Hindlimb muscle (tissue), 1 donor: ENCODE results near the gene REC8. TPM values are rescaled to one million over a fixed set of nuclear protein-coding genes. Genes with fewer than 3 reads are reported as not detected.
A peak's percentile ranks its signal among the peaks of the same experiment; 100 is the strongest.

Source experiments
- DNase-seq: peaks from one replicate; pipeline ENCODE4 v3.0.0-alpha.2; 2013
- polyA plus RNA-seq: library from polyadenylated mRNA; unstranded; fragments of 120-200 nt; gene quantifications from one replicate; pipeline ENCODE4 v1.2.1, GENCODE V29; 2013; ENCODE audit not compliant: insufficient read length

The REC8 gene
- polyA plus RNA-seq, 1 donor: 14.5 TPM

GRCh38 chr14:24138396-24139271 lies 33.2 kb upstream of the REC8 start:
- no peak for DNase-seq

GRCh38 chr14:24139272-24139934 lies 32.5 kb upstream of the REC8 start:
- DNase-seq: no peak

DNA sequence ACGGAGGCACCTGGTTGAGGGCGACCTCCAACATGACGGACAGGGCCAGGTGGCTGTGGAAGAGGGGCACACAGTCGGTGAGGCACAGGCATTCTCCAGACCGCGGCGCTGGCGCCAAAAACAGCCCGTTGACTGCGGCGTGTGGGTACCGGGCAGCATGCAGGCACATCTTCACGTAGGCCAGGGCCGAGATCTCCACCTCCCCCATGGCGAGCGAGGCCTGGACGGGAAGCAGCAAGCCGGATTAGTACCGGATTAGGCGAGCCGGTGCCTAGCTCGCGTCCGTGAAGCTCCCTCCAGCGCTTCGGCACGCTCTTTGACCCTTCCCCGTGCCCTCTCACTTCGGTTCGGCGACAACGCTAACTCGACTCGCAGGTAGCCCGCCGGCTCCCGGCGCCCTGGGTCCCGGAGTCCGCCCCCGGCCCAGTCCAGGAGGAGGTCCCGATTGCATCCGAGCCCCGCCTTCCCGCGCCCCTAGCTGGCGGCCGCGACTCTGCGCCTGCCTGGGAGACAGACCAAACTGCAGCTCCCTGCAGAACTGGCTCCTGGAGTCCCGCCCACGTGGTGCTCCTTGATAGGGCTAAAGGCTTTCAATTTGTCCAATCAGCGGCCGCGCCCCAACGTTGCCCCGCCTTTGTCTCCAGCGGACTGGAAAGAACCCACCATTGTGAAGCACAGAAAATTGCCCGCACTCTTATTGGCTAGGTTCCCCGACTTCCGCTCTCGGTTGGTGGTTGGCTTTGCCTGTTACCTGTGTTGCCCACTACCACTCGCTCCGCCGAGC lies 30.6 kb upstream of the REC8 start, which contains the start of gene EMC9:
Gene EMC9, minus strand, starts transcription at position 495 of the 784 bp plus-strand sequence. Its CDS starts 287 bp downstream, at position 208.
- peak; percentile 99 for DNase-seq

- DNase-seq: no peak
Measured at GRCh38 chr14:24143511-24143910, 28.4 kb upstream of the REC8 start.

GRCh38 chr14:24144451-24144850 lies 27.4 kb upstream of the REC8 start:
- no peak for DNase-seq

GRCh38 chr14:24145219-24145618 lies 26.7 kb upstream of the REC8 start:
- no peak for DNase-seq

DNA sequence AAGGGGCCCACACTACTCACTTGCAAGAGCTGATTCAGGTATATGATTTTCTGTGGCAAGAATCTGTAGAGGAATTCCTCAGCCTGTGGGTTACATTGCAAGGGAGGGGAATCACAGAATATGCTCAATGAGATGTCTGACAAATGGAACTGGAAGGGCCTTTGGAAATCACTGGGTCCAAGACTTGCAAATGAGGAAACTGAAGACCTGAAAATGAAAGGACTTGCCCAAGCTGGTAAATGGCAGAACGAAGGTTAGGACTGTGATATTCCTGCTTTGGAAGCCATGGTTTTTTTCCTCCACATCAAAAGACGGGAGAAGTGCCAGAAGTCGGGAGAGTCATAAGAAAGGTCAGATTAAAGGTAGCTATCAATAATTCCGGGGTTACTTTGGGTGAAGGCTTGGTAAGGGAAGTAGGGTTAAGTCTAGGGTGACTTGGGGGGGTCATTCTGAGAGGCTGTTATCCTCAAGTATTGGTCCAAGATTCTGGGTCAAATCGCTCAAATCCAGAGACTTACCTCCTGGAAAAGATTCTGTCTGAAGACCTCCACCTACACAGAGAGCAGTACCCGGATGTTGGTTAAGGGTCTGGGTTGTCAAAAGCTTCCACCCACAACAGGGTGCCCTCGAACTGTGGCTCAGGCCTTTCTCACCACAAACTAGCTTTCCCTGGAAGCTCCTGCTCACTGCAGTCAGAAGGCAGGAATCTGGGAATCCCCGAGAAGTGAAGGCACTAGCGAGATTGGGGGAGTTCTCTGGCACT lies 26.0 kb upstream of the REC8 start:
- no peak for DNase-seq

DNA sequence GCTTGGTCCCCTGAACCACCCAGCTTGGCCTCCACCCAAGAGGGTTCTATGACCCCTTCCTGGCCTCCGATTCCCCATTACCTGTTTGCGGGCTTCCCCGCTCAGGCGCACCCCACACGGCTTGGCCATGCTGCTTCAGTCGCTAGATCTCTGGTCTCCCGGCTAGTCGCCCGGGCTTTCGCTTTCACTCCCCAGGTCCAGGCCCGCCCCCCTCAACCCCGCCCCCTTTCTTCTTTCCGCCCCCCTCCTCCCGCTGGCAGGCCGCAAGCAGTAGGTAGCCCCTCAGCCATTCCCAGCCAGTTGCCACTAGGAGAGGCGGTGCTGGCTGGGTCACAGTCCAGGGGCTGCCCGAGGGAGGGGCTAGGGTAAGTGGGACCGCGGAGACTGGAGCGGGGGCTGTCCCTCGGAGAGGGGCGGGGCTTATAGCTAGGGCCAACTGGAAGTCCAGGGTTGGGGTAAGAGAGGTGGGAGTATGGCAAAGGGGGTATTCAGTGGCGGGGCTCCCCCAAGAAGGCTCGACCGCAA lies 25.4 kb upstream of the REC8 start, which contains the start of gene PSME2:
Gene PSME2, minus strand, starts transcription at position 158 of the 525 bp plus-strand sequence. Its CDS starts 29 bp downstream, at position 129.
- DNase-seq: peak; percentile 92

- DNase-seq: peak; percentile 99
Measured at GRCh38 chr14:24146978-24147760, 24.7 kb upstream of the REC8 start, which contains the start of gene RNF31. RNF31 (plus strand) TSS chr14:24147498; CDS start chr14:24147699, 201 bp downstream.

DNA sequence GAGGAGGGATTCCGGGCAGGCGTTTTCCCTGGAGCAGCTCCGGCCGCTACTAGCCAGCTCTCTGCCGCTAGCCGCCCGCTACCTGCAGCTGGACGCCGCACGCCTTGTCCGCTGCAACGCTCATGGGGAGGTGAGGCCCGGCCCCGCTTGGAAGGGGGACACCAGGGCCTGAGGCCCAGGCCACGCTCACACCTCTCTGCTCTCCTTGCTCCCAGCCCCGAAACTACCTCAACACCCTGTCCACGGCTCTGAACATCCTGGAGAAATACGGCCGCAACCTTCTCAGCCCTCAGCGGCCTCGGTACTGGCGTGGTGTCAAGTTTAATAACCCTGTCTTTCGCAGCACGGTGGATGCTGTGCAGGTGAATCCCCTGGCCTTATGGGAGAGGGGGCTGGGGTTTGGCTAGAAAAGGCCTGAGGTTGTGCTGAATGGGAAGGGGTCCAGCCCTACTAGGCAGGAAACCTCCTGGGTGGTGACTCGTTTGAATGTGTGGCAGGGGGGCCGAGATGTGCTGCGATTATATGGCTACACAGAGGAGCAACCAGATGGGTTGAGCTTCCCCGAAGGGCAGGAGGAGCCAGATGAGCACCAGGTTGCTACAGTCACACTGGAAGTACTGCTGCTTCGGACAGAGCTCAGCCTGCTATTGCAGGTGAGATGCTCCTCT lies 24.0 kb upstream of the REC8 start:
- DNase-seq: peak; percentile 36

GRCh38 chr14:24149302-24149969 lies 22.4 kb upstream of the REC8 start:
- no peak for DNase-seq

DNA sequence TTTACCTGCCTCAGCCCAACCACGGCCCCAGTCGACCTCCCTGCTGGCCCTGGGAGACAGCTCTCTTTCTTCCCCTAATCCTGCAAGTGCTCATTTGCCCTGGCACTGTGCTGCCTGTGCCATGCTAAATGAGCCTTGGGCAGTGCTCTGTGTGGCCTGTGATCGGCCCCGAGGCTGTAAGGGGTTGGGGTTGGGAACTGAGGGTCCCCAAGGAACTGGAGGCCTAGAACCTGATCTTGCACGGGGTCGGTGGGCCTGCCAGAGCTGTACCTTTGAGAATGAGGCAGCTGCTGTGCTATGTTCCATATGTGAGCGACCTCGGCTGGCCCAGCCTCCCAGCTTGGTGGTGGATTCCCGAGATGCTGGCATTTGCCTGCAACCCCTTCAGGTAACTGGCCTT lies 21.8 kb upstream of the REC8 start:
- no peak for DNase-seq

DNA sequence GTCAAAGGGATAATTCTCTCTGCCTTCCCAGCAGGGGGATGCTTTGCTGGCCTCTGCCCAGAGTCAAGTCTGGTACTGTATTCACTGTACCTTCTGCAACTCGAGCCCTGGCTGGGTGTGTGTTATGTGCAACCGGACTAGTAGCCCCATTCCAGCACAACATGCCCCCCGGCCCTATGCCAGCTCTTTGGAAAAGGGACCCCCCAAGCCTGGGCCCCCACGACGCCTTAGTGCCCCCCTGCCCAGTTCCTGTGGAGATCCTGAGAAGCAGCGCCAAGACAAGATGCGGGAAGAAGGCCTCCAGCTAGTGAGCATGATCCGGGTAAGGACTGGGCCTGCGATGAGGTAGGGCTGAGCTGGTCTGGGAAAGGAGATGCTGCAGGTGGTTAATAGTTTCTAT lies 21.3 kb upstream of the REC8 start:
- DNase-seq: no peak

DNA sequence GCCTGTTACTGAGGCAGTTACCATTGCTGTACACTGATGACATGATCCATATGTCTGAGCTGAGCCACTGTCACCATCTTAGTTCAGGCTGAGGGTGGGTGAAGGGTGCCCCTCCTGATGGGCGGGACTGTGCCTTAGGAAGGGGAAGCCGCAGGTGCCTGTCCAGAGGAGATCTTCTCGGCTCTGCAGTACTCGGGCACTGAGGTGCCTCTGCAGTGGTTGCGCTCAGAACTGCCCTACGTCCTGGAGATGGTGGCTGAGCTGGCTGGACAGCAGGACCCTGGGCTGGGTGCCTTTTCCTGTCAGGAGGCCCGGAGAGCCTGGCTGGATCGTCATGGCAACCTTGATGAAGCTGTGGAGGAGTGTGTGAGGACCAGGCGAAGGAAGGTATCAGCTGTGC lies 20.9 kb upstream of the REC8 start:
- DNase-seq: no peak

GRCh38 chr14:24151404-24152080 lies 20.3 kb upstream of the REC8 start:
- DNase-seq: no peak

DNA sequence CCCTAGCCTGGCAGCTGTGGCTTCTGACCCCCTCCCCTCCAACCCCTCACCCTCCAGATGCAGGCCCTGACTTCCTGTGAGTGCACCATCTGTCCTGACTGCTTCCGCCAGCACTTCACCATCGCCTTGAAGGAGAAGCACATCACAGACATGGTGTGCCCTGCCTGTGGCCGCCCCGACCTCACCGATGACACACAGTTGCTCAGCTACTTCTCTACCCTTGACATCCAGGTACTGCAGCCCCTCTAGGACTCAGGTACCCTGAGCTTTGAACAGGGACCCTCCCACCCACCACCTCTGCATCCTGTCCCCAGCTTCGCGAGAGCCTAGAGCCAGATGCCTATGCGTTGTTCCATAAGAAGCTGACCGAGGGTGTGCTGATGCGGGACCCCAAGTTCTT lies 16.8 kb upstream of the REC8 start:
- no peak for DNase-seq

DNA sequence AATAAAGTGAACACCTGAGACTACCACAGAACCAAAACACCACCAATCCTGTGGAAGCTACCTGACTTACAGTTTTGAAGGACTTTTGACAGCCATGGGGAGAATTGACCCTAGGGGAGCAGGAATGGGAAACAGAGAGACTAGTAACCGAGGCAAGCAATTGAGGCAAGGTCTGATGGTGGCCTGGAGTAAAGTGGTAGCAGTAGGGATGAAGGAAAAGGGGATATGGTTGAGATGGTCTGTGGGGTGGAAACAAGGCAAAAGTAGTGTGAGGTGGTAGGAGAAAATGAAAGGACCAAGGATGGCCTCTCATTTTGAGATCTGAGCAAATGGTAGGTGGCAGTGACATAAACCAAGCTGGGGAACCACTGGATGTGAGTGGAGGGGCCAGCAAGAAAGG lies 15.0 kb upstream of the REC8 start:
- DNase-seq: no peak

- no peak for DNase-seq
Measured at GRCh38 chr14:24157331-24157730, 14.5 kb upstream of the REC8 start.
